Neural cell (in vitro differentiated cells): ENCODE measurements around the gene FAF1. TPM values are rescaled to one million over a fixed set of nuclear protein-coding genes. Genes with fewer than 3 reads are reported as not detected.
A peak's percentile ranks its signal among the peaks of the same experiment; 100 is the strongest.

Source experiments
- H2AFZ ChIP-seq: fragments of 200-600, 300-800 bp; sonication (generic), shearing (Covaris generic); 2 replicates; pipeline ENCODE4 v1.6.0; 2014; ENCODE audit warnings: low read depth, mild to moderate bottlenecking, antibody characterized with exemption, low read length, moderate library complexity
- H3F3A ChIP-seq: fragments of 200-600 bp; shearing (Covaris generic); 2 replicates; pipeline ENCODE4 v1.6.1; 2016; ENCODE audit warnings: mild to moderate bottlenecking, moderate library complexity, mixed read lengths, antibody characterized with exemption, low read length; ENCODE audit not compliant: insufficient read depth, poor library complexity, severe bottlenecking
- H3K27ac ChIP-seq: fragments of 200-600, 300-800 bp; sonication (generic), shearing (Covaris generic); 2 replicates; pipeline ENCODE4 v1.5.1; 2014; ENCODE audit warnings: mild to moderate bottlenecking, low read length, moderate library complexity
- H3K27me3 ChIP-seq: fragments of 300-800, 200-600 bp; sonication (generic), shearing (Covaris generic); 2 replicates; pipeline ENCODE4 v1.6.0; 2014; ENCODE audit warnings: mild to moderate bottlenecking, low read depth, low read length, moderate library complexity; ENCODE audit not compliant: insufficient read depth
- H3K36me3 ChIP-seq: fragments of 300-800, 200-600 bp; sonication (generic), shearing (Covaris generic); 2 replicates; pipeline ENCODE4 v1.5.1; 2014; ENCODE audit warnings: mild to moderate bottlenecking, antibody characterized with exemption, low read length, moderate library complexity; ENCODE audit not compliant: insufficient read depth
- H3K4me2 ChIP-seq: fragments of 300-800, 200-600 bp; sonication (generic), shearing (Covaris generic); 2 replicates; pipeline ENCODE4 v1.6.0; 2014; ENCODE audit warnings: mild to moderate bottlenecking, low read length
- H3K4me3 ChIP-seq: fragments of 300-800, 200-600 bp; sonication (generic), shearing (Covaris generic); 2 replicates; pipeline ENCODE4 v1.5.1; 2014; ENCODE audit warnings: mild to moderate bottlenecking, low read length, moderate library complexity
- H3K79me2 ChIP-seq: fragments of 200-600 bp; shearing (Covaris generic); replicated peaks from 2 replicates; pipeline ENCODE4 v1.6.0; 2014; ENCODE audit warnings: mild to moderate bottlenecking, low read length, moderate library complexity; ENCODE audit not compliant: insufficient read depth
- H3K9ac ChIP-seq: fragments of 300-800, 200-600 bp; sonication (generic), shearing (Covaris generic); 2 replicates; pipeline ENCODE4 v1.6.1; 2016; ENCODE audit warnings: mild to moderate bottlenecking, low read length, mixed read lengths
- H3K9me2 ChIP-seq: fragments of 200-600 bp; shearing (Covaris generic); 2 replicates; pipeline ENCODE4 v1.6.1; 2016; ENCODE audit warnings: mild to moderate bottlenecking, low read length, mixed read lengths; ENCODE audit not compliant: insufficient read depth
- H3K9me3 ChIP-seq: fragments of 200-600, 300-800 bp; sonication (generic), shearing (Covaris generic); 2 replicates; pipeline ENCODE4 v1.6.1; 2016; ENCODE audit warnings: mild to moderate bottlenecking, mixed run types, low read length, moderate library complexity, mixed read lengths
- H4K20me1 ChIP-seq: fragments of 200-600 bp; shearing (Covaris generic); 2 replicates; pipeline ENCODE4 v1.6.1; 2016; ENCODE audit warnings: mild to moderate bottlenecking, mixed run types; ENCODE audit not compliant: insufficient read depth
- EP300 ChIP-seq: fragments of 450-650 bp; conservative IDR thresholded peaks from 2 replicates; pipeline ENCODE4 v1.6.1; 2014; ENCODE audit warnings: antibody characterized with exemption, mild to moderate bottlenecking, moderate library complexity; ENCODE audit not compliant: poor library complexity, severe bottlenecking
- EZH2 ChIP-seq: fragments of 200-600, 300-800 bp; shearing (Covaris generic), sonication (generic); IDR thresholded peaks from 2 replicates; pipeline ENCODE4 v1.6.1; 2014; ENCODE audit warnings: antibody characterized with exemption, low read length, borderline replicate concordance, mild to moderate bottlenecking; ENCODE audit not compliant: insufficient read depth, poor library complexity, severe bottlenecking
- MXI1 ChIP-seq: fragments of 450-650 bp; conservative IDR thresholded peaks from 2 replicates; pipeline ENCODE4 v1.6.1; 2014; ENCODE audit warnings: antibody characterized with exemption, mild to moderate bottlenecking; ENCODE audit not compliant: poor library complexity, severe bottlenecking
- POLR2AphosphoS5 ChIP-seq: IDR thresholded peaks from 2 replicates; pipeline ENCODE4 v1.6.1; 2012
- RAD21 ChIP-seq: fragments of 450-650 bp; conservative IDR thresholded peaks from 2 replicates; pipeline ENCODE4 v1.6.1; 2014; ENCODE audit warnings: antibody characterized with exemption, mild to moderate bottlenecking, moderate library complexity
- SMC3 ChIP-seq: fragments of 450-650 bp; conservative IDR thresholded peaks from 2 replicates; pipeline ENCODE4 v1.6.1; 2014; ENCODE audit warnings: antibody characterized with exemption, mild to moderate bottlenecking, moderate library complexity; ENCODE audit not compliant: poor library complexity
- TAF1 ChIP-seq: IDR thresholded peaks from 2 replicates; pipeline ENCODE4 v1.6.1; 2012; ENCODE audit warnings: low read depth
- polyA plus RNA-seq: library from polyadenylated mRNA; depleted of rRNA; stranded (reverse); fragments of >200 nt; gene quantifications from 2 replicates; pipeline ENCODE4 v1.2.3, GENCODE V29; 2014
- TF ChIP-seq, protein P1 (sequence below): IDR thresholded peaks from 2 replicates; pipeline ENCODE4 v1.6.1; 2012; ENCODE audit warnings: borderline replicate concordance
- TF ChIP-seq, protein P2 (sequence below): fragments of 450-650 bp; IDR thresholded peaks from 2 replicates; pipeline ENCODE4 v1.5.1; 2014; ENCODE audit warnings: antibody characterized with exemption, mild to moderate bottlenecking, moderate library complexity; ENCODE audit not compliant: poor library complexity, severe bottlenecking

Gene FAF1
- polyA plus RNA-seq, 1 donor from 2014 or later: 52.1 TPM

DNA sequence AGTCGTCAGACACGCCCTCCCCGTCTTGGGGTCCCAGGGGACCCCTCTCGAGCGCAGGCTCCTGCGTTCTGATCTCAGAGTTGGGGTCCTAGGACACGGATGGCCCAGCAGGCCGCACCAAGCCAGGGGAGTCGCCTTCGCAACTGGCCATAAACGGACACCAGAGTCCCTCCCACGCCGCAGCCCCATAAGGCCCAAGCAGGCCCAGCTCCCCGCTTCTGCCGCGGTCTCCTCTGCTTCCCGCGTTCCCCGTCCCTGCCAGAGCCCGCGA lies 537.5 kb downstream of the FAF1 start:
- no peaks in the 10 kb centered on the region for H3K9me2 ChIP-seq

DNA sequence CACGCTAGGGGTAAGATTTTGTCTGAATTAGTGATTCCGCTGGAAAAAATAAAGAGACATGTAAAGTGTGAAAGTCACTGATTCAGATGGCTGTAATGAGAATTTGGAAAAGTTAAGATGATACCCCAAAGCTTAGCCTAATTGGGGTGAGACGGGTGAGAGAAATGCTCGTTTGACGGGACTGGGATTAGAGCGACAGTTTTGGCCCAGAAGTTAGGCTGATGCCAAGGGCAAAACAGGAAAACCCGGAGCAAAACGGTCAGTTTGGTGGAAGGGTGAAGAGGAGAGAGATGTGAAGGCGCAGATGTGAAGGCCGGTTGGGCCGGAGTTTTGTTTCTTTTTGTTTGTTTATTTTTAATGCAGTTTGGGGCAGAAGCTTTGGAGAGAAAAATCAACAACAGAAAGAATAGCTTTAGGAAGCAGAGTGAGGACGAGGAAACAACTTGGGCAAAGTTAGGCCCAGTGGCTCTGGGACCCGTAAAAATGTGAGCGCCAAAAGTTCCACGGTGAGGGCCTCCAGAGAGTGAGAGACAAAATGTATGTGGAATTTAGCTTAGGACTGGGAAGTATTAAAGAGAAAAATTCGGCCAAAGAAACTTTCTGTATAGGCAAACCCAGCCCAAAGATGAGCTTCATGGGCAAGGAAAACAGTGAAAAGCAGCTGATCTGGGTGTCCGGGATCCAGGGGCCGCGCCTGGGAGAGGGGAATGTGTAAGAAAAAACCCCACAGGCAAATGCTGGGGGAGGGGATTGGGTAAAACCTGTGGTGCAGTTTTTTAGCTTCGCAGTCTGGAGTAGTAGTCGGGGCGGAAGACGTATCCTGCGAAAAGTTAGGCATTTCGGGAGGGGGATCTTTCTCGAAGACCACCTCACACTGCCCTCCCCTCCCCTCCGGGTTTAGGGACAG lies 538.0 kb downstream of the FAF1 start:
- no peak overlapping the region for H3K27ac ChIP-seq
- no peak for TF ChIP-seq EP300
- no peak for TF ChIP-seq MXI1
- no peak for TF ChIP-seq RAD21
- no peak for TF ChIP-seq EZH2
- TF ChIP-seq, protein P1, sequence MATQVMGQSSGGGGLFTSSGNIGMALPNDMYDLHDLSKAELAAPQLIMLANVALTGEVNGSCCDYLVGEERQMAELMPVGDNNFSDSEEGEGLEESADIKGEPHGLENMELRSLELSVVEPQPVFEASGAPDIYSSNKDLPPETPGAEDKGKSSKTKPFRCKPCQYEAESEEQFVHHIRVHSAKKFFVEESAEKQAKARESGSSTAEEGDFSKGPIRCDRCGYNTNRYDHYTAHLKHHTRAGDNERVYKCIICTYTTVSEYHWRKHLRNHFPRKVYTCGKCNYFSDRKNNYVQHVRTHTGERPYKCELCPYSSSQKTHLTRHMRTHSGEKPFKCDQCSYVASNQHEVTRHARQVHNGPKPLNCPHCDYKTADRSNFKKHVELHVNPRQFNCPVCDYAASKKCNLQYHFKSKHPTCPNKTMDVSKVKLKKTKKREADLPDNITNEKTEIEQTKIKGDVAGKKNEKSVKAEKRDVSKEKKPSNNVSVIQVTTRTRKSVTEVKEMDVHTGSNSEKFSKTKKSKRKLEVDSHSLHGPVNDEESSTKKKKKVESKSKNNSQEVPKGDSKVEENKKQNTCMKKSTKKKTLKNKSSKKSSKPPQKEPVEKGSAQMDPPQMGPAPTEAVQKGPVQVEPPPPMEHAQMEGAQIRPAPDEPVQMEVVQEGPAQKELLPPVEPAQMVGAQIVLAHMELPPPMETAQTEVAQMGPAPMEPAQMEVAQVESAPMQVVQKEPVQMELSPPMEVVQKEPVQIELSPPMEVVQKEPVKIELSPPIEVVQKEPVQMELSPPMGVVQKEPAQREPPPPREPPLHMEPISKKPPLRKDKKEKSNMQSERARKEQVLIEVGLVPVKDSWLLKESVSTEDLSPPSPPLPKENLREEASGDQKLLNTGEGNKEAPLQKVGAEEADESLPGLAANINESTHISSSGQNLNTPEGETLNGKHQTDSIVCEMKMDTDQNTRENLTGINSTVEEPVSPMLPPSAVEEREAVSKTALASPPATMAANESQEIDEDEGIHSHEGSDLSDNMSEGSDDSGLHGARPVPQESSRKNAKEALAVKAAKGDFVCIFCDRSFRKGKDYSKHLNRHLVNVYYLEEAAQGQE: no peak
- no peak for TF ChIP-seq SMC3
- H3F3A ChIP-seq: no peaks in the 10 kb centered on the region
- no peak overlapping the region for H3K9ac ChIP-seq
- H2AFZ ChIP-seq: no peak overlapping the region
- peaks cover 98% of the 10 kb centered on the region for H3K27me3 ChIP-seq
- no peaks in the 10 kb centered on the region for H3K9me3 ChIP-seq
- no peaks in the 10 kb centered on the region for H4K20me1 ChIP-seq
- no peaks in the 10 kb centered on the region for H3K9me2 ChIP-seq
- H3K4me2 ChIP-seq: no peak overlapping the region
- peak overlapping the region; percentile 67 for H3K4me3 ChIP-seq
- H3K36me3 ChIP-seq: no peaks in the 10 kb centered on the region
- no peaks in the 10 kb centered on the region for H3K79me2 ChIP-seq

More for the DNA sequence above, 537.5 kb downstream of the FAF1 start:
- no peaks in the 10 kb centered on the region for H3K9me3 ChIP-seq
- peaks cover 98% of the 10 kb centered on the region for H3K27me3 ChIP-seq
- H3K4me3 ChIP-seq: no peak overlapping the region
- H3F3A ChIP-seq: no peaks in the 10 kb centered on the region
- TF ChIP-seq, protein P2, sequence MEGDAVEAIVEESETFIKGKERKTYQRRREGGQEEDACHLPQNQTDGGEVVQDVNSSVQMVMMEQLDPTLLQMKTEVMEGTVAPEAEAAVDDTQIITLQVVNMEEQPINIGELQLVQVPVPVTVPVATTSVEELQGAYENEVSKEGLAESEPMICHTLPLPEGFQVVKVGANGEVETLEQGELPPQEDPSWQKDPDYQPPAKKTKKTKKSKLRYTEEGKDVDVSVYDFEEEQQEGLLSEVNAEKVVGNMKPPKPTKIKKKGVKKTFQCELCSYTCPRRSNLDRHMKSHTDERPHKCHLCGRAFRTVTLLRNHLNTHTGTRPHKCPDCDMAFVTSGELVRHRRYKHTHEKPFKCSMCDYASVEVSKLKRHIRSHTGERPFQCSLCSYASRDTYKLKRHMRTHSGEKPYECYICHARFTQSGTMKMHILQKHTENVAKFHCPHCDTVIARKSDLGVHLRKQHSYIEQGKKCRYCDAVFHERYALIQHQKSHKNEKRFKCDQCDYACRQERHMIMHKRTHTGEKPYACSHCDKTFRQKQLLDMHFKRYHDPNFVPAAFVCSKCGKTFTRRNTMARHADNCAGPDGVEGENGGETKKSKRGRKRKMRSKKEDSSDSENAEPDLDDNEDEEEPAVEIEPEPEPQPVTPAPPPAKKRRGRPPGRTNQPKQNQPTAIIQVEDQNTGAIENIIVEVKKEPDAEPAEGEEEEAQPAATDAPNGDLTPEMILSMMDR: no peak
- TF ChIP-seq RAD21 (no peak), MXI1 (no peak), EP300 (no peak), SMC3 (no peak), POLR2AphosphoS5 (no peak), TAF1 (no peak), EZH2 (no peak)
- TF ChIP-seq, protein P1: no peak
- H3K36me3 ChIP-seq: no peaks in the 10 kb centered on the region
- H3K9ac ChIP-seq: no peak overlapping the region
- no peak overlapping the region for H2AFZ ChIP-seq
- H3K27ac ChIP-seq: no peak overlapping the region
- H3K4me2 ChIP-seq: no peak overlapping the region
- no peaks in the 10 kb centered on the region for H4K20me1 ChIP-seq
- H3K79me2 ChIP-seq: no peaks in the 10 kb centered on the region
